Kidney tubule cell (primary cell): ENCODE measurements around the gene OR2H1.
"Not testable (repeated sequence)": the region's sequence is repeated elsewhere in the genome, so short reads cannot be mapped to it uniquely, and the experiment has no call there.

ENCODE experiments used
- DNase-seq: peaks from one replicate; pipeline ENCODE4 v3.0.0-alpha.2; 2018; ENCODE audit warnings: low spot score

OR2H1 gene

DNA sequence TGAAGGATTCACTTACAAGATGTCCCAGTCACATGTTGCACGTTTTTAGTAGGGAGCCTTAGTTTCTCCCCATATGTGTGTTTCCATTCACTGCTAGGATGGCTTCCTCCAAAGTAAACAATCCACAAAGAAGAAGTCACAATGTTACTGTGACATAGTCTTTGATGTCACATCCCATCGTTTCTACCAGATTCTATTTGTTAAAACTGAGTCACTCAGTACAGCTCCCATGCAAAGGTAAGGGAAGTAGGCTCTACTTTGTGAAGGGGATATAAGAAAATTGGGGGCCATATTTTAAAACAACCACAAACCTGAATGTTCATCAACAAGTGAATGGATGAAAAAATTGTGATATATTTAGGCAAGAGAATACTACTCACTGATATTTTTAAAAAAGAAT lies at the start of gene OR2H1, which contains the start of gene OR11A1:
Gene OR2H1 (plus strand): TSS at position 185 of the 400 bp plus-strand sequence. CDS start 4,615 bp downstream, outside the sequence.
Gene OR11A1 (minus strand): TSS at position 101 of the 400 bp plus-strand sequence. CDS start 29,430 bp downstream, outside the sequence.
- no peak for DNase-seq

DNA sequence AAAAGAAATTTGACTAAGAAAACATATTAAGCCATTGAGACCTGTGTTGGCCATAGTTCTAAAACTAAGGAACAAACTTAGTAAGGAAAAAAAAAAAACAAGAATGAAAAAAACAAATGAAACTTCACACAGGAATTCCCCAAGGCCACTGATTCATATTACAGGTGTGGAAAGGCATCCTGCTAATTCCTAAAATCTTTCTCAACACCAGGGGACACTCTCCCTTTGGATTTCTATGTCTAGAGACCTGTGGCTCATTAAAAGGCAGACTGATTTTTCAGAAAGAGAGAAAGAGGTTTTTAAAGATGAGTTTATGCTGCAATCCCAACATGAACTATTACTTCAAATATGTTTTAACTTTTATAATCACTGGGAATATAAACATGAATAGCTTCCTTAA lies 42.4 kb upstream of the OR2H1 start, which contains the start of gene OR12D1:
Gene OR12D1 (plus strand): TSS at position 341 of the 400 bp plus-strand sequence.
- peak; percentile 80 for DNase-seq

GRCh38 chr6:29419516-29419915 lies 37.4 kb upstream of the OR2H1 start:
- peak; percentile 80 for DNase-seq

GRCh38 chr6:29424168-29424567 lies 32.8 kb upstream of the OR2H1 start:
- no peak for DNase-seq

DNA sequence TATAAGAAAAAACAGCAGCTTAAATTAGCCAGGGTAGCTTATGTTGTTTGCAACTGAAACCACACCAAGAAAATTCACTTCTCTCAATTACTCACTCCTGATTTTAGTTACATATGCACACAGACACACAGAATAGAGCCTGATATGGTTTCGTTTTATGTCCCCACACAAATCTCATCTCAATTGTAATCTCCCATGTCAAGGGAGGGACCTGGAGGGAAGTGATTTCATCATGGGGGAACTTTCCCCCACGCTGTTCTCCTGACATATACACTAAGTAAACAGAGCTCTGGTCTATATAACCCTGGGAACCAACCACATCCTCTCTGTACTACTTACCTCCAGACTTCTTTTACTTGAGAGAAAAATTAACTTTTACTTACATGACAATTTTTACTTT lies 32.4 kb upstream of the OR2H1 start:
- DNase-seq = peak; percentile 9

- DNase-seq = no peak
Observed at GRCh38 chr6:29425075-29425474, 31.9 kb upstream of the OR2H1 start.

- no peak for DNase-seq
Observed at GRCh38 chr6:29426654-29427053, 30.3 kb upstream of the OR2H1 start.

DNA sequence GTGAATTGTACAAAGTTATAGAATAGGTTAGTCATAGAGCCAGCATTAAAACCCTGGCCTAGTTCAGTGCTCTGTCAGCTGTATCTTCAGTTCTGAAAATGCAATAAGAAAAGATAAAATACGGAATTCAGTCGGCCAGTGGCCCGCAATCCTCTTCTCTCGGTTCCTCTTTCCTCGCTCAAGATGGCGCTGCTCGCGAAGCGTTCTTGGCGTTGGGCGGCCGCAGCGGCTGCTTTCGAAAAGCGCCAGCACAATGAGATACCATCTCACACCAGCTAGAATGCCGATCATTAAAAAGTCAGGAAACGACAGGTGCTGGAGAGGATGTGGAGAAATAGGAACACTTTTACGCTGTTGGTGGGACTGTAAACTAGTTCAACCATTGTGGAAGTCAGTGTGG lies 20.2 kb upstream of the OR2H1 start:
- not testable (repeated sequence) for DNase-seq

DNA sequence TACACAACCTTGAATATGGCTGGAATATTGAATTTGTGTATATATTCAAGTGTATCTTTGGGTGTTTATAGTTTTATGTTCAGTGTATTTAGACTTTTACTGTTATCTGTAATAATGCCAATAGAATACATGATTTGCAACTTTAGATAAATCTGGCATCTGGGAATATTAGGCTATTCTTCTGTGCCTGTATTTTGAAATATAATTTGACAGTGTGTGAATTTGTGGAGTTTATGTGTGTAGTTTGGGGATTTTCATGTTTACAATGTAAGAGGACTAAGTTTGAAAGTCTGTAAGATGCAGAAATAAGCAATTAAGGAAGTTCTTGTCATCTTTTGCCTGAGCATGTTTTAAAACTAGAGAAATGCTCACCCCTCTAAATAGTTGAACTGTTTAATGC lies 17.9 kb upstream of the OR2H1 start, which contains the start of gene OR10C1:
Gene OR10C1 (plus strand): TSS at position 301 of the 400 bp plus-strand sequence. CDS start 710 bp downstream, outside the sequence.
- no peak for DNase-seq

GRCh38 chr6:29442719-29443118 lies 14.2 kb upstream of the OR2H1 start:
- no peak for DNase-seq

GRCh38 chr6:29444031-29444430 lies 12.9 kb upstream of the OR2H1 start:
- not testable (repeated sequence) for DNase-seq

- DNase-seq = peak; percentile 26
Observed at GRCh38 chr6:29447670-29448069, 9.3 kb upstream of the OR2H1 start.

GRCh38 chr6:29451471-29452193 lies 5.3 kb upstream of the OR2H1 start:
- no peak for DNase-seq

GRCh38 chr6:29461021-29461814 lies 4.3 kb downstream of the OR2H1 start:
- no peak for DNase-seq

DNA sequence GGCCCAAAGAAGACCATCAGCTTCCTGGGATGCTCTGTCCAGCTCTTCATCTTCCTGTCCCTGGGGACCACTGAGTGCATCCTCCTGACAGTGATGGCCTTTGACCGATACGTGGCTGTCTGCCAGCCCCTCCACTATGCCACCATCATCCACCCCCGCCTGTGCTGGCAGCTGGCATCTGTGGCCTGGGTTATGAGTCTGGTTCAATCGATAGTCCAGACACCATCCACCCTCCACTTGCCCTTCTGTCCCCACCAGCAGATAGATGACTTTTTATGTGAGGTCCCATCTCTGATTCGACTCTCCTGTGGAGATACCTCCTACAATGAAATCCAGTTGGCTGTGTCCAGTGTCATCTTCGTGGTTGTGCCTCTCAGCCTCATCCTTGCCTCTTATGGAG lies 5.1 kb downstream of the OR2H1 start:
- DNase-seq = no peak

DNA sequence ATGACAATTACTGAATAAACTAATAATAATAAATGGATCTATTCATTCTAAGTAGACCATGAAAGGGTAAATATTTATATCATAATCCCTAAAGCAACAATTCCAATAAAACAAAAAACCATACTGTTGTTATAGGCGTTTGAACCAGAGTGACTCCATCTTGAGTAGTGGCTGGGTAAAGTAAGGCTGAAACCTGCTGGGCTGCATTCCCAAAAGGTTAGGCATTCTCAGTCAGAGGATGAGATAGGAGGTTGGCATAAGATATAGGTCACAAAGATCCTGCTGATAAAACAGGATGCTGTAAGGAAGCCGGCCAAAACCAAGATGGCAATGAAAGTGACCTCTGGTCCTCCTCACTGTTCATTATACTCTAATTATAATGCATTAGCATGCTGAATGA lies 8.3 kb downstream of the OR2H1 start:
- DNase-seq = no peak

DNA sequence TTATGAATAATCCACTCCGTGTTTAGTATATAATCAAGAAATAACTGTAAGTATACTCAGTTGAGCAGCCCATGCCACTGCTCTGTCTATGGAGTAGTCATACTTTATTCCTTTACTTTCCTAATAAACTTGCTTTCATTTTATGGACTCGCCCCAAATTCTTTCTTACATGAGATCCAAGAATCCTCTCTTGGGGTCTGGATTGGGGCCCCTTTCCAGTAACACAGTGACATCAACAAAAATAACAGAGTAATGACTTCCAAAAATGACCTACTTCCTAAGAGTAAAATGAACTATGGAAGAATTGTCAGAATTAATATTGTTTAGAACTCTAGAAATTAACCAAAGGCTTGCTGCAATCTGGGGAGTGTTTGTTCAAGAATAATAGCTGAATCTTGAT lies 8.8 kb downstream of the OR2H1 start:
- DNase-seq = no peak

DNA sequence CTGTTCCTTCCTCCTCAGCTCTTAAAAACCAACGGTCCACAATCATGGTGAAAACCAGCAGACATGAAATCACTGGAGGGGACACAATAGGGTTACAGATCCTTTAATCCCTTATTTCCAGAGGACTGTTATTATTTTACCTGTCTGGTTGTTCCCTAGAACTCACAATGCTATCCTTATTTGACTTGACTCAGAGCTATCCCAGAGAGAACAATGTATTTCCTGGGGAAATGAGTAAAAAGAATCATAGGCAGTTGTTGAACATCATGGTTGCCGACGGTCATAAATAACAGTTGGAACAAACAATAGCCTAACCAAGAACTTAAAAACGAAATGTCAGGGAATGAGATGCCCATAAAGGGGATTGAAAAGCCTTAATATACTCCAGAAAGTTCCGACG lies 9.3 kb downstream of the OR2H1 start:
- DNase-seq = no peak

GRCh38 chr6:29474996-29475395 lies 18.0 kb downstream of the OR2H1 start:
- peak; percentile 23 for DNase-seq

- DNase-seq = no peak
Observed at GRCh38 chr6:29477923-29478450, 21.0 kb downstream of the OR2H1 start.

DNA sequence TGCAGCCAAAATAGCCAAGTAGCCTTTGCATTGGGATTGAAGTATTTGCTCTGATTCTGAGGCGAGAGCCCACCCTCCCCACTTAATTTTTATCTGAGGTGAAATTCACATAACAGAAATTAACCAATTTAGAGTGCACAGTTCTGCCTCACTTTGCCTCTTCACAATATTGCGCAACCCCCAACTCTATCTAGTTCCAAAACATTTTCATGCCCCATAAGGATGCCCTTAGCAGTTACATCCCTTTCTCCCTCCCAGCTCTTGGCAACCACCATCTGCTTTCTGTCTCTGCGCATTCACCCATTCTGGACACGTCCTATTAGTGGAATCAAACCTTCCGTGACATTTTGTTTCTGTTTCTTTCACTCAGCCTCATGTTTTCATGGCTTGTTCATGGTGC lies 21.8 kb downstream of the OR2H1 start:
- no peak for DNase-seq

GRCh38 chr6:29479560-29479959 lies 22.6 kb downstream of the OR2H1 start:
- DNase-seq = no peak

DNA sequence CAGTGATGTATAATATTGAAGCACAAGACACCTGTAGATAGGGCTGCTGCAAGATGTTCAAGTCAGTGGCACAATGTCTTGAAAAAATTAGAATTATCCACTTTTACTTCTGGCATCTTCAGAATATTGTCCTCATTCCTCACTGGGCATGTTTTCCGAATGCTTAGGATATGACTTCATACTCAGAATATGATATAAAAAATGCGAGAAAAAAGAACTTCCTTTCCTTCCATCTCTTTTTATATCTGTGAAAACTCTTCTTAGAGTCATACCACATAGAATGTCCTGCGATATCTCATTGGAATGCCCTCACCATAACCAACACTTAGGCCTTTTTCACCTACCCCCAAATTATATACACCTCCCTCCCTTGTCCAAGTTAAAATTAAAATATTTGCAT lies 26.2 kb downstream of the OR2H1 start:
- DNase-seq = no peak
